SU-DHL-6 (cell line): Measurements from ENCODE around the gene C19orf73.
"Not testable (repeated sequence)": the region's sequence is repeated elsewhere in the genome, so short reads cannot be mapped to it uniquely, and the experiment has no call there.

Experiments
- H2AFZ ChIP-seq: fragments of 200-600 bp; sonication (generic); 2 replicates; pipeline ENCODE4 v1.6.1; 2014; ENCODE audit warnings: low read depth, mild to moderate bottlenecking, moderate library complexity, mixed read lengths, antibody characterized with exemption, low read length; ENCODE audit not compliant: severe bottlenecking
- H3F3A ChIP-seq: fragments of 200-600 bp; shearing (Covaris generic); 2 replicates; pipeline ENCODE4 v1.6.0; 2016; ENCODE audit warnings: antibody characterized with exemption, mild to moderate bottlenecking; ENCODE audit not compliant: insufficient read depth
- H3K27ac ChIP-seq: fragments of 200-600 bp; sonication (generic); 2 replicates; pipeline ENCODE4 v1.5.1; 2016; ENCODE audit warnings: low read depth, mild to moderate bottlenecking, low read length, moderate library complexity, mixed read lengths
- H3K27me3 ChIP-seq: fragments of 200-600 bp; sonication (generic), shearing (Covaris generic); 2 replicates; pipeline ENCODE4 v1.6.0; 2014; ENCODE audit warnings: mild to moderate bottlenecking, low read length
- H3K36me3 ChIP-seq: fragments of 200-600 bp; sonication (generic); 2 replicates; pipeline ENCODE4 v1.6.1; 2014; ENCODE audit warnings: mild to moderate bottlenecking, low read length, mixed read lengths
- H3K4me2 ChIP-seq: fragments of 300-600, 200-600 bp; shearing (Covaris generic), sonication (generic); 2 replicates; pipeline ENCODE4 v1.6.0; 2014; ENCODE audit warnings: low read length, low read depth, mild to moderate bottlenecking; ENCODE audit not compliant: poor library complexity, severe bottlenecking
- H3K4me3 ChIP-seq: fragments of 200-600 bp; sonication (generic); 2 replicates; pipeline ENCODE4 v1.5.1; 2014; ENCODE audit warnings: antibody characterized with exemption, low read length, mild to moderate bottlenecking, mixed read lengths; ENCODE audit not compliant: insufficient read depth, poor library complexity, severe bottlenecking
- H3K79me2 ChIP-seq: fragments of 200-600 bp; sonication (generic); 2 replicates; pipeline ENCODE4 v1.6.1; 2014; ENCODE audit warnings: mild to moderate bottlenecking, low read length, moderate library complexity; ENCODE audit not compliant: insufficient read depth
- H3K9ac ChIP-seq: fragments of 200-600 bp; sonication (generic); 2 replicates; pipeline ENCODE4 v1.7.0; 2014; ENCODE audit warnings: mild to moderate bottlenecking, low read length
- H3K9me2 ChIP-seq: fragments of 200-600 bp; sonication (generic); replicated peaks from 2 replicates; pipeline ENCODE4 v1.6.1; 2014; ENCODE audit warnings: low read length; ENCODE audit not compliant: insufficient read depth
- H3K9me3 ChIP-seq: fragments of 200-600 bp; sonication (generic); 2 replicates; pipeline ENCODE4 v1.6.1; 2014; ENCODE audit warnings: low read length, mixed read lengths; ENCODE audit not compliant: insufficient read depth
- H4K20me1 ChIP-seq: fragments of 200-600 bp; sonication (generic); 2 replicates; pipeline ENCODE4 v1.6.1; 2014; ENCODE audit warnings: low read depth, mild to moderate bottlenecking, antibody characterized with exemption, low read length, moderate library complexity, mixed read lengths
- CTCF ChIP-seq: fragments of 200-600 bp; sonication (generic); IDR thresholded peaks from one replicate; pipeline ENCODE4 v1.5.1; 2017; ENCODE audit warnings: antibody characterized with exemption, mild to moderate bottlenecking, low read length, moderate library complexity; ENCODE audit not compliant: insufficient read depth, poor library complexity, severe bottlenecking
- EZH2phosphoT487 ChIP-seq: fragments of 200-600 bp; sonication (generic), shearing (Covaris generic); conservative IDR thresholded peaks from 2 replicates; pipeline ENCODE4 v1.6.1; 2018; ENCODE audit warnings: mild to moderate bottlenecking, antibody characterized with exemption, low read length, moderate library complexity, mixed read lengths

The C19orf73 gene

GRCh38 chr19:49127674-49128544, 9.0 kb upstream of the C19orf73 start:
- Histone ChIP-seq H2AFZ (peak overlapping the region; percentile 85), H3K9ac (peak overlapping the region; percentile 40), H3F3A (no peaks in the 10 kb centered on the region), H3K9me2 (no peaks in the 10 kb centered on the region), H3K4me2 (peak overlapping the region; percentile 75), H3K27ac (no peak overlapping the region), H4K20me1 (no peaks in the 10 kb centered on the region), H3K9me3 (no peaks in the 10 kb centered on the region), H3K79me2 (no peaks in the 10 kb centered on the region), H3K36me3 (no peaks in the 10 kb centered on the region), H3K27me3 (no peaks in the 10 kb centered on the region), H3K4me3 (peak overlapping the region; percentile 58)
- TF ChIP-seq EZH2phosphoT487 (no peak), CTCF (no peak)

GRCh38 chr19:49127225-49127624, 8.3 kb upstream of the C19orf73 start:
- H3K9me3 ChIP-seq, H3K4me2 ChIP-seq, H2AFZ ChIP-seq, H3K4me3 ChIP-seq, H4K20me1 ChIP-seq, H3K36me3 ChIP-seq, H3K9me2 ChIP-seq, H3F3A ChIP-seq, H3K27me3 ChIP-seq, H3K27ac ChIP-seq, H3K9ac ChIP-seq, H3K79me2 ChIP-seq: not testable (repeated sequence)

GRCh38 chr19:49126575-49126974, 7.6 kb upstream of the C19orf73 start:
- no peak overlapping the region for H3K9ac ChIP-seq
- no peak overlapping the region for H3K27ac ChIP-seq
- no peak overlapping the region for H2AFZ ChIP-seq
- no peaks in the 10 kb centered on the region for H3K9me2 ChIP-seq
- no peaks in the 10 kb centered on the region for H3K27me3 ChIP-seq
- no peaks in the 10 kb centered on the region for H3K9me3 ChIP-seq
- no peaks in the 10 kb centered on the region for H4K20me1 ChIP-seq
- TF ChIP-seq EZH2phosphoT487 = no peak
- TF ChIP-seq CTCF = no peak
- H3K36me3 ChIP-seq = no peaks in the 10 kb centered on the region
- no peak overlapping the region for H3K4me2 ChIP-seq
- no peak overlapping the region for H3K4me3 ChIP-seq
- no peaks in the 10 kb centered on the region for H3F3A ChIP-seq
- H3K79me2 ChIP-seq = no peaks in the 10 kb centered on the region

GRCh38 chr19:49125025-49125731, 6.2 kb upstream of the C19orf73 start:
- Histone ChIP-seq H3K9me2 (no peaks in the 10 kb centered on the region), H3K9ac (no peak overlapping the region), H2AFZ (no peak overlapping the region), H3K4me2 (no peak overlapping the region), H3K4me3 (no peak overlapping the region), H3K27ac (no peak overlapping the region), H3F3A (no peaks in the 10 kb centered on the region), H4K20me1 (no peaks in the 10 kb centered on the region), H3K79me2 (no peaks in the 10 kb centered on the region), H3K9me3 (no peaks in the 10 kb centered on the region), H3K36me3 (no peaks in the 10 kb centered on the region), H3K27me3 (no peaks in the 10 kb centered on the region)
- TF ChIP-seq CTCF = no peak

GRCh38 chr19:49123285-49123684, 4.3 kb upstream of the C19orf73 start:
- H3K27ac ChIP-seq, H3K27me3 ChIP-seq, H3K9me3 ChIP-seq, H3K9ac ChIP-seq, H4K20me1 ChIP-seq, H3K36me3 ChIP-seq, H3K4me3 ChIP-seq, H3K9me2 ChIP-seq, H3F3A ChIP-seq, H2AFZ ChIP-seq, H3K4me2 ChIP-seq, H3K79me2 ChIP-seq: not testable (repeated sequence)
